Omental fat pad (tissue), 4 donors: ENCODE measurements around the gene ISL1. TPM values are rescaled to one million over a fixed set of nuclear protein-coding genes. Genes with fewer than 3 reads are reported as not detected.

Experiments used
- ATAC-seq: fragments of 150-250 bp; one replicate; pipeline ENCODE4 v1.9.1; 2016; ENCODE audit warnings: mild to moderate bottlenecking, moderate library complexity; ENCODE audit not compliant: low FRiP score
- DNase-seq: peaks from one replicate; pipeline ENCODE4 v3.0.0-alpha.2; 2019; ENCODE audit warnings: low spot score
- total RNA-seq, 4 donors: library from RNA; depleted of rRNA; stranded (reverse); fragments of >200 nt; gene quantifications; one replicate each; pipeline ENCODE4 v1.1.0, GENCODE V29; 2016
- TF ChIP-seq, protein P1 (sequence below), 3 donors: fragments of 450-650 bp; IDR thresholded peaks; one replicate each; pipeline ENCODE4 v1.5.1; 2016 to 2017; ENCODE audit warnings: antibody characterized with exemption in 3 of 3, mild to moderate bottlenecking in 3 of 3, moderate library complexity in 2 of 3

ISL1 gene
- total RNA-seq, 4 donors from 2014 or later: 0.63 to 5.4 (median 3.3) TPM

DNA sequence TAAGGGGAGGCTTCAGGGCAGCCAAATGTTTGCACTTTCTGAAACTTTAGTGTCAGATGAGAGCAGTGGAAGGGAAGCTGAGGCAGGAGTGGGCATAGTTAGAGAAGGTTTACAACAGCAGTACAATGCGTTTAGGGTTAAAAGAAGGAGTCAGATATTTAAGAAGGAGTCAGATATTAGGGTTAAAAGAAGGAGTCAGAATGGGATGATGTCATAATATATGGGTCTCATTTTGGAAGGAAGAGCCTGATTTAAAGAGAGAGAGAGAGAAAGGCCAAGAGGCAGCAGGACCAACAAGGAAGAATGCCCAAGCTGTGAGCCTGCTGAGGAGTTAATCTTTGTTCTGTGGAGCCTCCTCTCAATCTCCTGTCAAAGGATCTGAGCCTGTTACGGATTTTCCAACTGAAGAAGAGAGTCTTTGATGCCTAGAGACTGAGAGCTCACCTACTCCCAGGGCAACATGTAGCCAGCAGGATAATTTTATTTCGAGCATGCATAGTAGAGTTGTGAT lies 9.5 kb downstream of the ISL1 start:
- no peak for DNase-seq
- ATAC-seq: no peak
- TF ChIP-seq, protein P1, sequence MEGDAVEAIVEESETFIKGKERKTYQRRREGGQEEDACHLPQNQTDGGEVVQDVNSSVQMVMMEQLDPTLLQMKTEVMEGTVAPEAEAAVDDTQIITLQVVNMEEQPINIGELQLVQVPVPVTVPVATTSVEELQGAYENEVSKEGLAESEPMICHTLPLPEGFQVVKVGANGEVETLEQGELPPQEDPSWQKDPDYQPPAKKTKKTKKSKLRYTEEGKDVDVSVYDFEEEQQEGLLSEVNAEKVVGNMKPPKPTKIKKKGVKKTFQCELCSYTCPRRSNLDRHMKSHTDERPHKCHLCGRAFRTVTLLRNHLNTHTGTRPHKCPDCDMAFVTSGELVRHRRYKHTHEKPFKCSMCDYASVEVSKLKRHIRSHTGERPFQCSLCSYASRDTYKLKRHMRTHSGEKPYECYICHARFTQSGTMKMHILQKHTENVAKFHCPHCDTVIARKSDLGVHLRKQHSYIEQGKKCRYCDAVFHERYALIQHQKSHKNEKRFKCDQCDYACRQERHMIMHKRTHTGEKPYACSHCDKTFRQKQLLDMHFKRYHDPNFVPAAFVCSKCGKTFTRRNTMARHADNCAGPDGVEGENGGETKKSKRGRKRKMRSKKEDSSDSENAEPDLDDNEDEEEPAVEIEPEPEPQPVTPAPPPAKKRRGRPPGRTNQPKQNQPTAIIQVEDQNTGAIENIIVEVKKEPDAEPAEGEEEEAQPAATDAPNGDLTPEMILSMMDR (IDR thresholded peaks at IDR 0.05): no peak

DNA sequence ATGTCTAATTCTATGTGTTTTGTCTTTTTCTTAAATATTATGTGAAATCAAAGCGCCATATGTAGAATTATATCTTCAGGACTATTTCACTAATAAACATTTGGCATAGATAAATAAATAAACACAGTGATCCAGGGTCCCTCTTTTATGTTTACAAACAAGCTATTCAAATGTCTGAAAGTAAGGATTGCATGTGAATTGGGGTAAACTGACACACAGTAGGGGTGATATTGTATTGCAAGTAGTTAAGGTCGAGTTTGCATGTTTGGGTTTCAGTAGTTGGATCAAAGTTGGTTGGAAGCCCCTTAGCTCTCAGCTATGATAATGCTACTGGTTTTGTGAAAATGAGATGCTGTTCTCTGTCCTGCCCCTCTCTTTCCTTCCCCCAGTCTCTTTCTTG lies 11.4 kb downstream of the ISL1 start:
- TF ChIP-seq, protein P1 (IDR thresholded peaks at IDR 0.05): no peak
- ATAC-seq (no peak), DNase-seq (no peak)

GRCh38 chr5:51395245-51395644 lies 12.0 kb downstream of the ISL1 start:
- DNase-seq: no peak
- ATAC-seq: no peak
- TF ChIP-seq, protein P1 (IDR thresholded peaks at IDR 0.05): no peak

DNA sequence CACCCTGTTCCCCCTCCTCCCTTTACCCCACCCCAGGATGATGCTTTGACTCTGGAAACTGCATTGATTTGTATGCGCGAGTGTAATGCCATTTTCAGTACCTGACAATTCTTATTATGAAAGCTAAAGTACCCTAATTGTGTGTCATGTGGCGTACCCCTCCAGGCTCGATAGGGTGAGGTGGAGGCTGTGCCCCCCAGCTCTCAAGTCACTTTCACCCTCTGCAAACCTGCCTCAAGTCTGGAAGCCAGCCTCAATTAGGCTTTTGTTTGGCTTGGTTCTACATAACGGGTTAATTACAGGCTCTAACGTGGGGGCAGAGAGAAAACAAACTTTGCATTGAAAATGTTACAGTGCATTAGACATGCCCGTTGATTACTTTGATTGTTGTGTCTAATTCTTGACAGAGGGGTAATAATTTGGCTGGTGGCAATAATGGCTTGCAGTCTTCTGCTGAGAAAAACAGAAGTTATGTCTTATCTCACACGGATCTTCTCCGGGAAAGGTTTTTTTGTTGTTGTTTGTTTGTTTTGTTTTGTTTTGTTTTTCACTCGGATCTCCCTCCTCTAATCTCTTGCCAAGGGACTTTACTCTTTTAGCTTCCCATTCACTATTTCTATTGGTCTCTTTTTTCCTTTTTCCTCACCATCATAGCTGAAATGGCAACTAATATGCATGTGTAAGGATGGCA lies 12.6 kb downstream of the ISL1 start:
- DNase-seq (no peak), ATAC-seq (no peak)
- TF ChIP-seq, protein P1 (IDR thresholded peaks at IDR 0.05): no peak

GRCh38 chr5:51396797-51397196 lies 13.5 kb downstream of the ISL1 start:
- DNase-seq (no peak), ATAC-seq (peak; percentile 34)
- TF ChIP-seq, protein P1 (IDR thresholded peaks at IDR 0.05): no peak

- DNase-seq: no peak
- TF ChIP-seq, protein P1 (IDR thresholded peaks at IDR 0.05): no peak
- ATAC-seq: no peak
These were observed 14.7 kb downstream of the ISL1 start for GRCh38 chr5:51397996-51398395.
